ENCODE measurements around the gene GRM8. TPM values are rescaled to one million over a fixed set of nuclear protein-coding genes. Genes with fewer than 3 reads are reported as not detected.

Gene GRM8
- polyA plus RNA-seq, 1 donor (not counting 4 experiments of a cell fraction or from before 2014, with no cell fraction given), result not detected

DNA sequence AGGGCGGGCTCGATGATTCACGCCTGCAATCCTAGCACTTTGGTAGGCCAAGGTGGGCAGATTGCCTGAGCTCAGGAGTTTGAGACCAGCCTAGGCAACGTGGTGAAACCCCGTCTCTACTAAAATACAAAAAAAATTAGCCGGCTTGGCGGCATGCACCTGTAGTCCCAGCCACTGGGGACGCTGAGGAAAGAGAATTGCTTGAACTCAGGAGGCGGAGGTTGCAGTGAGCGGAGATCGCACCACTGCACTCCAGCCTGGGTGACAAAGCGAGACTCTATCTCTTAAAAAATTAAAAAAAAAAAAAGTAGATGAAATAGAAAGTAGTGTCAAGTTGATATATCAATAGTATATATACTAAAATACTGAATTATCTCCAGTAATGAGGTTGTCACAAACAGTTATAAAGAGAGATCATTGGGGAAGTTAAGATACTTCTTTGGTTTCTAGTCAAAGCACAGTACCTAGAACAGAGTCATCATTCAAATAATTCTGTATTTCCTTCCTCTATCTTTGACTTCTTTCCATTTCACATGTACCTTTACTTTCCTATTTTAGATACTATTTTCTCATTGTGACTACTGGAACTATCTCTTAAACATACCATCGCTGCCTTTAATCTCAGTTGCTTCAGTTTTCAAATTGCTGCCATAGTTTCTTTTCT is 491.7 kb downstream of the GRM8 start:
- no peak for TF ChIP-seq CTCF (optimal IDR thresholded peaks at IDR 0.05 in 1 of 3, IDR thresholded peaks at IDR 0.05 in 1 of 3, conservative IDR thresholded peaks at IDR 0.05 in 1 of 3; ENCODE audit: extremely low read depth in 1 of 3, insufficient read depth in 2 of 3, low read length in 3 of 3)
- TF ChIP-seq EZH2 (IDR thresholded peaks at IDR 0.05; ENCODE audit: low read length), result no peak
- FAIRE-seq (no peak), DNase-seq (ENCODE audit: low read depth, low spot score) (no peak)
- Histone ChIP-seq H4K20me1 (ENCODE audit: control insufficient read depth, extremely low read depth, insufficient read depth, low read length) (no peaks in the 10 kb centered on the region), H3K4me3 (ENCODE audit: control insufficient read depth in 2 of 3, extremely low read depth in 1 of 3, insufficient read depth in 2 of 3, low read depth in 1 of 3, low read length in 3 of 3) (no peak overlapping the region), H3K79me2 (ENCODE audit: control insufficient read depth, insufficient read depth, low read length) (no peaks in the 10 kb centered on the region), H2AFZ (ENCODE audit: control insufficient read depth, low read length) (no peak overlapping the region), H3K36me3 (ENCODE audit: control insufficient read depth in 2 of 2, extremely low read depth in 1 of 2, insufficient read depth in 2 of 2, low read length in 2 of 2) (no peaks in the 10 kb centered on the region), H3K9me3 (ENCODE audit: control insufficient read depth, low read depth, low read length) (no peaks in the 10 kb centered on the region), H3K4me2 (ENCODE audit: control insufficient read depth, extremely low read depth, insufficient read depth, low read depth, low read length) (no peak overlapping the region), H3K4me1 (ENCODE audit: control insufficient read depth, extremely low read depth, insufficient read depth, low read length) (no peaks in the 10 kb centered on the region), H3K27ac (ENCODE audit: control insufficient read depth, insufficient read depth, low read length) (no peak overlapping the region), H3K27me3 (ENCODE audit: control insufficient read depth, extremely low read depth, insufficient read depth, low read length) (peaks cover 3% of the 10 kb centered on the region), H3K9me1 (ENCODE audit: control insufficient read depth, extremely low read depth, insufficient read depth, low read length) (no peaks in the 10 kb centered on the region), H3K9ac (ENCODE audit: control insufficient read depth, extremely low read depth, insufficient read depth, low read length) (no peak overlapping the region)
- dilution Hi-C loops (cut with MboI; ENCODE audit: extremely low pct_ligation_motif_present, low sequenced_read_pairs), result no loop called here

- no peaks in the 10 kb centered on the region for H4K20me1 ChIP-seq (ENCODE audit: control insufficient read depth, extremely low read depth, insufficient read depth, low read length)
- H3K27me3 ChIP-seq (ENCODE audit: control insufficient read depth, extremely low read depth, insufficient read depth, low read length), result no peaks in the 10 kb centered on the region
- no peak overlapping the region for H2AFZ ChIP-seq (ENCODE audit: control insufficient read depth, low read length)
- no peaks in the 10 kb centered on the region for H3K36me3 ChIP-seq (ENCODE audit: control insufficient read depth in 2 of 2, extremely low read depth in 1 of 2, insufficient read depth in 2 of 2, low read length in 2 of 2)
- no peak overlapping the region for H3K9ac ChIP-seq (ENCODE audit: control insufficient read depth, extremely low read depth, insufficient read depth, low read length)
- H3K27ac ChIP-seq (ENCODE audit: control insufficient read depth, insufficient read depth, low read length), result no peak overlapping the region
- H3K4me2 ChIP-seq (ENCODE audit: control insufficient read depth, extremely low read depth, insufficient read depth, low read depth, low read length), result no peak overlapping the region
- TF ChIP-seq EZH2 (IDR thresholded peaks at IDR 0.05; ENCODE audit: low read length) (no peak), CTCF (optimal IDR thresholded peaks at IDR 0.05 in 1 of 3, IDR thresholded peaks at IDR 0.05 in 1 of 3, conservative IDR thresholded peaks at IDR 0.05 in 1 of 3; ENCODE audit: extremely low read depth in 1 of 3, insufficient read depth in 2 of 3, low read length in 3 of 3) (no peak)
- dilution Hi-C loops (cut with MboI; ENCODE audit: extremely low pct_ligation_motif_present, low sequenced_read_pairs), result no loop called here
- no peak for DNase-seq (ENCODE audit: low read depth, low spot score)
- H3K9me3 ChIP-seq (ENCODE audit: control insufficient read depth, low read depth, low read length), result no peaks in the 10 kb centered on the region
- no peaks in the 10 kb centered on the region for H3K9me1 ChIP-seq (ENCODE audit: control insufficient read depth, extremely low read depth, insufficient read depth, low read length)
- no peaks in the 10 kb centered on the region for H3K79me2 ChIP-seq (ENCODE audit: control insufficient read depth, insufficient read depth, low read length)
- no peak for FAIRE-seq
- no peak overlapping the region for H3K4me3 ChIP-seq (ENCODE audit: control insufficient read depth in 2 of 3, extremely low read depth in 1 of 3, insufficient read depth in 2 of 3, low read depth in 1 of 3, low read length in 3 of 3)
- no peaks in the 10 kb centered on the region for H3K4me1 ChIP-seq (ENCODE audit: control insufficient read depth, extremely low read depth, insufficient read depth, low read length)
Measured at GRCh38 chr7:126755381-126755780, 497.4 kb downstream of the GRM8 start.
